Thymus (tissue), 11 donors: ENCODE measurements around the gene SLC26A6. TPM values are rescaled to one million over a fixed set of nuclear protein-coding genes. Genes with fewer than 3 reads are reported as not detected.

Experiments used
- DNase-seq, 9 donors: peaks; one replicate each; pipeline ENCODE4 v3.0.0-alpha.2; 2013; ENCODE audit warnings: low spot score in 9 of 9, low read depth in 6 of 9, missing footprints in 1 of 9
- H3K27ac ChIP-seq, 2 donors: one replicate each; pipeline ENCODE4 v1.5.1; 2013; ENCODE audit warnings: control low read depth in 1 of 2, low read depth in 1 of 2, low read length in 1 of 2, mild to moderate bottlenecking in 1 of 2, moderate library complexity in 1 of 2
- H3K27me3 ChIP-seq, 2 donors: one replicate each; pipeline ENCODE4 v1.5.1; 2013; ENCODE audit warnings: low read length in 1 of 2; ENCODE audit not compliant: control insufficient read depth in 2 of 2, insufficient read depth in 1 of 2
- H3K36me3 ChIP-seq, 2 donors: one replicate each; pipeline ENCODE4 v1.5.1; 2013; ENCODE audit warnings: low read length in 1 of 2, mild to moderate bottlenecking in 1 of 2, moderate library complexity in 1 of 2; ENCODE audit not compliant: control insufficient read depth in 2 of 2, insufficient read depth in 2 of 2
- H3K4me1 ChIP-seq, 2 donors: one replicate each; pipeline ENCODE4 v1.5.1; 2013; ENCODE audit warnings: low read length in 2 of 2; ENCODE audit not compliant: control insufficient read depth in 2 of 2, insufficient read depth in 2 of 2
- H3K4me3 ChIP-seq, 2 donors: one replicate each; pipeline ENCODE4 v1.5.1; 2013; ENCODE audit warnings: low read length in 2 of 2, control low read depth in 1 of 2, mild to moderate bottlenecking in 1 of 2
- H3K9me3 ChIP-seq, 2 donors: one replicate each; pipeline ENCODE4 v1.5.1; 2013; ENCODE audit warnings: low read length in 1 of 2, mild to moderate bottlenecking in 1 of 2; ENCODE audit not compliant: control insufficient read depth in 2 of 2, insufficient read depth in 1 of 2
- WGBS: extraction: QIAGEN DNeasy Blood & Tissue Kit; methylation state at CpG from one replicate; pipeline ENCODE4 v1.1.7; 2013; 5-methylcytosine and 5-hydroxymethylcytosine counted together
- polyA plus RNA-seq: library from polyadenylated mRNA; stranded (reverse); fragments of 200-250 nt; gene quantifications from one replicate; pipeline ENCODE4 v1.2.3, GENCODE V29; 2013
- total RNA-seq: library from RNA; stranded (reverse); fragments of 120-200 nt; gene quantifications from one replicate; pipeline ENCODE4 v1.2.4, GENCODE V29; 2013
- donor health status: healthy.

SLC26A6 gene
- total and polyA plus RNA-seq, 2 donors, result 8.9 to 24.7 TPM

DNA sequence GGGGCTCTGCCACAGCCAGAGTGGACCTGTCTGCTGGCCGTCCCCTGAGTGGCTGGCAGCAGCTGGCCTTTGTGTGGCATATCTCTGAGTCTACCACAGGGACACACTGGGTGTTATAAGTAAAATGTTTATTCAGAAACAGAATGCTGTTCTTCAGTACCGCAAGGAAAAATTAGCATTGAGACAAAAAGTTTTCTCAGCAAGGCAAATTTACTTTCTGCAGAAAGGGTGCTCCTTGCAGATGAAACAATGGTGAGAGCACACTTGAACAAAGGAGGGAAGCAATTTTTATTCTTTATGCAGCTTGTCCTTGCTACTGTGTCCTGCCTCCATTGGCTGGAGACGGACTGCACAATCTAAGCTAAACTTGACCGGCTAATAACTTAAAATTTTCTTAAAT is 17.7 kb downstream of the SLC26A6 start:
- H3K9me3 ChIP-seq, result peaks cover 1 to 23% of the 10 kb centered on the region in 2 donors
- no peaks in the 10 kb centered on the region for H3K27me3 ChIP-seq
- DNase-seq, result no peak
- WGBS, result 97% methylated on average over 4 of the region's 4 CpGs
- no peak overlapping the region for H3K27ac ChIP-seq
- H3K4me3 ChIP-seq, result no peak overlapping the region
- no peaks in the 10 kb centered on the region for H3K4me1 ChIP-seq
- H3K36me3 ChIP-seq, result no peaks in the 10 kb centered on the region

DNA sequence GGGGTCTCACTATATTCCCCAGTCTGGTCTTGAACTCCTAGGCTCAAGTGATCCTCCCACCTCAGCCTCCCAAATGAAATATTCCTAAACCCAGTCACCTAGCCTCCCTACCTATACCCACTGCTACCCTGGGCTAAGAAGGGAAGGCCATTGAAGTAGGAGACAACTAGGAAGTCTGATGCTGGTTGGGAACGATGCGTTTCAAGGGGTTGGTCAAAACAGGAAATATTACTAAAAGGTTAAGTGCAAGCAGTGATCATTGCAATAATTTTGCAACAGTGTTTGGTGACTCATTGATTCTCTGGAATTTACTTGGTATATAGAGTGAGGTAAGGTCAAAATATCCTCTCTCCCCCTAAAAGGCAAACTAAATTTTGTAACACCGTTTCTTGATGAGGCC is 21.2 kb downstream of the SLC26A6 start:
- Histone ChIP-seq H3K9me3 (peaks cover 1 to 27% of the 10 kb centered on the region in 2 donors), H3K27ac (no peak overlapping the region)
- WGBS, result 76% methylated on average over 3 of the region's 3 CpGs

GRCh38 chr3:48612309-48612708 is 23.0 kb downstream of the SLC26A6 start:
- peaks cover 4 to 13% of the 10 kb centered on the region in 2 donors for H3K4me1 ChIP-seq
- H3K27ac ChIP-seq, result no peak overlapping the region
- no peak overlapping the region for H3K4me3 ChIP-seq
- H3K9me3 ChIP-seq, result peaks cover 1 to 17% of the 10 kb centered on the region in 2 donors
- H3K27me3 ChIP-seq, result no peaks in the 10 kb centered on the region
- peaks cover 0 to 5% of the 10 kb centered on the region in 2 donors for H3K36me3 ChIP-seq
- 95% methylated on average over 1 of the region's 1 CpG for WGBS
- DNase-seq, result no peak

More for the DNA sequence above, 21.2 kb downstream of the SLC26A6 start:
- Histone ChIP-seq H3K4me3 (no peak overlapping the region), H3K36me3 (no peaks in the 10 kb centered on the region), H3K27me3 (no peaks in the 10 kb centered on the region), H3K4me1 (peaks cover 0 to 5% of the 10 kb centered on the region in 2 donors)
- DNase-seq, result no peak

DNA sequence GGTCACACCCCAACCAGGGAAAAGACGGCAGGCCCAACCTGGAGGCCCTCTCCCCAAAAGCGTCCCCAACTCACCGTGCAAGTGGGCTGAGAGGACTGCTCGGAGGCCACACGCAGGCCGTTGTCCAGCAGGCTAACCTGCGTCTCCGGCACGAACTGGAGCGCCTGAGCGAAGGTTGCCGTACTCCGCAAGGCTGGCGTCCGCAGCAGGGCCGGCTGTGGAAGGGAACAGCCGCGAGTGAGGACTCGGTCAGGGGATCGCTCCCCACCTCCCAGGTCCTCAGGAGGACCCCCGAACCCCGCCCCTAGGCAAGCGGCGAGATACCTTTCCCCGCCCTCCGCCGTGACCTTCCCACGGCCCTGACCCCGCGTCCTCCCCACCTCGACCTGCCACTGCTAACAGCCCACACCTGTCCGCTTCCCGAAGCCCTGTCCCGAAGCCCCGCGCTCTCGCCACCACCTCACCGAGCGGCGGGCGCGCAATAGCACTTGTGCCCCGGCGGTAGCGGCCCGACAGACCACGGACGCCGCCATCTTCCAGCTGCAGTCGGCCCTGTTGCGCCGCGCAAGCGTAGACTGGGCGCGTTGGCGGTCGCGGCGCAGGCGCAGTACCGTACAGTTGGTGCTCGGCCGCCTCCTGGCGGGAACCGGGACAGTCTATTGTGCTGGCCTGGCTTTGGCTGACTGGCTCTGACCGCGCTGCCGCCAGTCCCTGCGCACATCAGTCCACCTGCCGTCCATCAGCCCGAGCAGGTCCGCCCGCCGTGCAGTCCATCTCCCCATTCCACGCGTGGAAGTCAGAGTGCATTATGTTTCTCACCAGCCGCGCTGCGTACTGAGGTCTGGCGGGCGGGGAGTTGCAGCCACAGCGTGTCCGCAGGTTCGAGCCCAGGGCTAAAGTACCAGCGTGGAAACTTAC is 25.9 kb downstream of the SLC26A6 start, which contains the start of gene UQCRC1:
UQCRC1 (minus strand) TSS at position 559 of the 918 bp plus-strand sequence; CDS start at position 533, 26 bp downstream.
- WGBS, result 2% methylated on average over 86 of the region's 86 CpGs
- Histone ChIP-seq H3K9me3 (peaks cover 0 to 4% of the 10 kb centered on the region in 2 donors), H3K27ac (peak within 1 kb of the TSS; percentile 64 to 70), H3K36me3 (peaks cover 16 to 27% of the 10 kb centered on the region in 2 donors), H3K4me3 (peak within 1 kb of the TSS; percentile 63 to 80), H3K4me1 (peaks cover 4 to 13% of the 10 kb centered on the region in 2 donors), H3K27me3 (no peaks in the 10 kb centered on the region)
- peak; percentile 77 to 95 (median 87) for DNase-seq

DNA sequence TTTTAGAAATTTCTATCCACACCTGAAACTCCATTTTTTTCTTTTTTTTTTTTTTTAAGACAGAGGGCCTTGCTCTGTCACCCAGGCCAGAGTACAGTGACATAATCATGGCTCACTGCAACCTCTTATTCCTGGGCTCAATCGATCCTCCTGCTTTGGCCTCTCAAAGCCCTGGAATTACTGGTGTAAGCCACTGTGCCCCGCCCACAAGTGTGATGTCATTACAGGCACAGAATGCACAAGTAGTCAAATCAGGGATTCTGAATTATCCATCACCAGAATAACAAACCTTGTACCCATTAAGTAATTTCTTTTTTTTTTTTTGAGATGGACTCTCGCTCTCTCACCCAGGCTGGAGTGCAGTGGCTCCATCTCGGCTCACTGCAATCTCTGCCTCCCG is 27.7 kb downstream of the SLC26A6 start:
- H3K9me3 ChIP-seq, result peaks cover 0 to 4% of the 10 kb centered on the region in 2 donors
- H3K4me3 ChIP-seq, result no peak overlapping the region
- peaks cover 4 to 13% of the 10 kb centered on the region in 2 donors for H3K4me1 ChIP-seq
- DNase-seq, result no peak
- WGBS, result 98% methylated on average over 5 of the region's 5 CpGs
- no peak overlapping the region for H3K27ac ChIP-seq
- peaks cover 34 to 45% of the 10 kb centered on the region in 2 donors for H3K36me3 ChIP-seq
- H3K27me3 ChIP-seq, result no peaks in the 10 kb centered on the region

DNA sequence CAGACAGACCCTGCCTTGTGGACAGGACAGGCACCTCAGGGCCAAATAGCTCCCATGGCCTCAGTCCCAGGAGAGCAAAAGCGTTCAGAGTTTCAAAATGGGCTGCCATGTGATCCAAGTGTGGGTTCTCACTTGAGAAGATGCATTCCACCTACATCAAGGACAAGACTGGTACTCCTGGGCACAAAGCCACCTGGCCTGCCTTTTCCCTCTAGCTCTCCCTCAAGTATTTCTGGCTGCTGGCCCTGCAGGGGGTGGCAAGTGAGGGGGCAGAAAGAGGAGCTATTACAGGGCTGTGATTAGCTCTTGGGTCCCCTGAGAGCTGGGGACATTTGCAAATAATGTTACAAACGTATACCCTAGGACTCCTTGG is 33.7 kb downstream of the SLC26A6 start:
- 98% methylated on average over 2 of the region's 2 CpGs for WGBS
- Histone ChIP-seq H3K4me1 (peaks cover 0 to 16% of the 10 kb centered on the region in 2 donors), H3K27ac (no peak overlapping the region)

DNA sequence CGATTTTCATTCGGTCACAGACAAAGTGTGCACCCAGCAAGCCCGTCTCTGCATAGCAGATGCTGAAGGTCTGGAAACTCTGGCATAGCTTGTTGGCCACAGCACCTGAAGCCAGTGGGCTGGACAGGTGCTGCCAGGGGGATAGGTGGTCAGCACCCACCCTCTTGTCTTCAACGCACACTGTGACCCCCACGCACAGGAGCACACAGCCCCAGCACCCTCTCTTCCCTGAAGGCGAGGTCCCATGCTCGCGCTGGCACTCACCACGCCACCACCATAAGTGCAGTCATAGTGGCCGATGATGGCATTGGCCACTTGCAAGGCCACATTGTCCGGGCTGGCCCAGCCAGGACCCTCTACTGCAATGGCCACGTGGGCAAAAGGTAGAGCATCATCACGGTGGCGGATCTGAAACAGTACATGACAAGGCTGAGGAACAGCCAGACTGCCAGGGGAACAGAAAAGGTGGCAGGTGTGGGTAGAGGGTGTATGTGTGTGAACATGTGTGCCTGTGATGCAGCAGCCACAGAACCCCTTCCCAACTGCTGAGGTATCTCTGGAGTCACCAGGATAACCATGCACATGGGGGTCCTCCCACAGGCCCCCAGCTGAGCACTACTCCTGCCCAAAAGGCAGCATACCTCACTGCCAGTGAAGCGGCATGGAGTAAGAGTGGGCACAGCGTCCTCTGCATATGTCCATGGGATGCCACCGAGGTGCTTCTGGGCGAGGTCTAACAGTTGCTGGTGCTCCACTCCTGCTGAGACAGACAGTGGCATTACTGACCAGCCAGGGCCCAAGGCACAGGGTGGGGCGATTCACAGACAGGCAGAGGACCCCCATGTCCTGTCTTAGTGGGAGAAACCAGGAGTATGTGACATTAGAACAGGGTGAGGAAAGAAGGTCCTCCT is 34.3 kb downstream of the SLC26A6 start:
- Histone ChIP-seq H3K9me3 (no peaks in the 10 kb centered on the region), H3K4me1 (peaks cover 0 to 16% of the 10 kb centered on the region in 2 donors), H3K27me3 (peaks cover 0 to 6% of the 10 kb centered on the region in 2 donors), H3K4me3 (no peak overlapping the region), H3K27ac (no peak overlapping the region), H3K36me3 (peaks cover 77 to 85% of the 10 kb centered on the region in 2 donors)
- DNase-seq, result no peak
- 98% methylated on average over 19 of the region's 19 CpGs for WGBS

More for the DNA sequence above, 33.7 kb downstream of the SLC26A6 start:
- Histone ChIP-seq H3K36me3 (peaks cover 77 to 90% of the 10 kb centered on the region in 2 donors), H3K9me3 (no peaks in the 10 kb centered on the region), H3K27me3 (no peaks in the 10 kb centered on the region), H3K4me3 (no peak overlapping the region)
- no peak for DNase-seq

DNA sequence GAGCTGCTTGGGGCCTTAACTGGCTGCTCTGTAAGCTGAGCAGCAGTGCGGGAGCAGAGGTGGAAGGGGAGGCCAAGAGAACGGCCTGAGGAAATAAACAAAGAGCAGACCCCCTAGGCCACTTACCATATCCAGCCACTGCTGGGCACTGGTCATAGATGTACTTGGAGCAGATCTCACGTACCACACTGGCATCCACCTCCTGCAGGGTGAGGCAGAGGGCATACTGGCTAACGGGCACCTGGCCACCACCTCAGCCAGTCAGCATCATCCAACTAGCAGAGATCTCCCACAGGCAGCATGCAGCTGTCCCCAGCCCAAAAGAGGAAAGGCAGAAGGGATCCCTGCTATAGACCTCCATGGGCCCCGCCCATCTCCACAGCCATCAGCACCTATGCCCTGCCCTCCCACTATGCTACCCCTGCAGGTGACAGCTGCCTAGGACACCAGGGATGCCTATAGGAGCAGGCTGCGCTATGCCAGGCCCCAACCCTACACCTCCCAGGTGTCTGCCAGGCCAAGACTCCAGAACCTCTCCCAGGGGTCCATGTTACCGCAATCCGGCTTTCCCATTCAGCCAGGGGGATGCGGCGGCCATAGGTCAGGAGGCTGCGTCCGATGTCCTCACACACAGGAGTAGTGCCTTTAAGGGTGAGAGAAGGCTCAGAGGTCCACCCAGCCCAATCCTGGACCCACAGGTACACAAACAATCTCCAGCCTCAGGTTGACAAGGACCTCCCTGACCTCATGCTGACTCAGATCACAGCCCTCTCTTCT is 35.6 kb downstream of the SLC26A6 start:
- Histone ChIP-seq H3K27me3 (peaks cover 6 to 18% of the 10 kb centered on the region in 2 donors), H3K27ac (no peak overlapping the region), H3K36me3 (peaks cover 65 to 73% of the 10 kb centered on the region in 2 donors), H3K4me3 (no peak overlapping the region), H3K9me3 (no peaks in the 10 kb centered on the region), H3K4me1 (peaks cover 0 to 16% of the 10 kb centered on the region in 2 donors)
- no peak for DNase-seq
- 98% methylated on average over 12 of the region's 12 CpGs for WGBS
